OCI-LY7 (cell line): ENCODE results near the gene FOXL1. TPM values are rescaled to one million over a fixed set of nuclear protein-coding genes. Genes with fewer than 3 reads are reported as not detected.

Experiments
- BruUV-seq: library from RNA; stranded (reverse); fragments of 400-500 nt; replicated peaks from 2 replicates; lab custom pipeline; 2021; lab: Mats Ljungman, UMichigan
- CTCF ChIA-PET: fragments of 300-600 bp; sonication (Branson Sonifier 250); formaldehyde crosslinking; loops from one replicate; lab custom pipeline; 2022; ENCODE audit warnings: antibody characterized with exemption; ENCODE audit not compliant: unreplicated experiment; lab: Charles Lee
- POLR2A ChIA-PET: fragments of 300-600 bp; sonication (Branson Sonifier 250); formaldehyde crosslinking; loops from one replicate; lab custom pipeline; 2022; ENCODE audit warnings: antibody characterized with exemption; lab: Charles Lee
- DNase-seq: peaks from one replicate; pipeline ENCODE4 v3.0.0-alpha.2; 2015; ENCODE audit warnings: low spot score
- H2AFZ ChIP-seq: fragments of 200-600 bp; sonication (generic), shearing (Covaris generic); 2 replicates; pipeline ENCODE4 v1.6.1; 2014; ENCODE audit warnings: mild to moderate bottlenecking, antibody characterized with exemption, low read length, moderate library complexity
- H3K27ac ChIP-seq: fragments of 200-600 bp; sonication (generic); 2 replicates; pipeline ENCODE4 v1.5.1; 2014; ENCODE audit warnings: mixed run types, low read depth, mild to moderate bottlenecking, moderate library complexity, low read length, inconsistent platforms; ENCODE audit not compliant: poor library complexity, severe bottlenecking
- H3K36me3 ChIP-seq: fragments of 200-600 bp; sonication (generic); 2 replicates; pipeline ENCODE4 v1.6.1; 2014; ENCODE audit warnings: mild to moderate bottlenecking, antibody characterized with exemption, low read length, moderate library complexity, mixed read lengths; ENCODE audit not compliant: insufficient read depth
- H3K4me1 ChIP-seq: fragments of 200-600 bp; sonication (generic); 2 replicates; pipeline ENCODE4 v1.5.1; 2014; ENCODE audit warnings: mild to moderate bottlenecking, low read length; ENCODE audit not compliant: insufficient read depth, poor library complexity, severe bottlenecking
- H3K4me2 ChIP-seq: fragments of 200-600 bp; sonication (generic); 2 replicates; pipeline ENCODE4 v1.6.1; 2014; ENCODE audit warnings: mild to moderate bottlenecking, low read length
- H3K4me3 ChIP-seq: fragments of 200-600 bp; sonication (generic); 2 replicates; pipeline ENCODE4 v1.5.1; 2014; ENCODE audit warnings: mild to moderate bottlenecking, low read depth, low read length; ENCODE audit not compliant: poor library complexity, severe bottlenecking
- H3K79me2 ChIP-seq: fragments of 200-600 bp; sonication (generic); 2 replicates; pipeline ENCODE4 v1.6.1; 2016; ENCODE audit warnings: low read depth, mild to moderate bottlenecking, low read length, moderate library complexity, mixed read lengths; ENCODE audit not compliant: insufficient read depth
- H3K9me2 ChIP-seq: fragments of 200-600 bp; sonication (generic); 2 replicates; pipeline ENCODE4 v1.6.1; 2016; ENCODE audit warnings: mild to moderate bottlenecking, low read length, mixed read lengths; ENCODE audit not compliant: insufficient read depth
- H3K9me3 ChIP-seq: fragments of 200-600 bp; sonication (generic); 2 replicates; pipeline ENCODE4 v1.6.1; 2014; ENCODE audit warnings: mild to moderate bottlenecking, mixed run types, low read length, mixed read lengths
- H4K20me1 ChIP-seq: fragments of 200-600 bp; sonication (generic); 2 replicates; pipeline ENCODE4 v1.6.1; 2014; ENCODE audit warnings: mild to moderate bottlenecking, antibody characterized with exemption, low read length, moderate library complexity, mixed read lengths; ENCODE audit not compliant: insufficient read depth
- CTCF ChIP-seq: fragments of 200-600 bp; sonication (generic); conservative IDR thresholded peaks from 2 replicates; pipeline ENCODE4 v1.5.1; 2014; ENCODE audit warnings: mild to moderate bottlenecking, antibody characterized with exemption, low read length, moderate library complexity, mixed read lengths
- EZH2phosphoT487 ChIP-seq: fragments of 200-600 bp; sonication (generic); IDR thresholded peaks from 2 replicates; pipeline ENCODE4 v1.6.1; 2018; ENCODE audit warnings: low read depth, borderline replicate concordance, mild to moderate bottlenecking, mixed run types, antibody characterized with exemption, low read length, moderate library complexity, mixed read lengths
- intact Hi-C: fragments of 100-400 bp; cut with micrococcal nuclease; formaldehyde crosslinking; loops from one replicate; pipeline ENCODE4 v1.10.0; 2022; ENCODE audit not compliant: unreplicated experiment
- total RNA-seq, 2 experiments: library from RNA; depleted of rRNA in 1 of 2; stranded (reverse); fragments of >200 nt in 1 of 2; shearing (Covaris generic) in 1 of 2; gene quantifications; 2 replicates each; pipeline ENCODE4 v1.2.3, GENCODE V29; 2014 to 2022

Gene FOXL1
- total RNA-seq, 2 experiments from 2014 or later = 1.7 to 1.8 TPM

DNA sequence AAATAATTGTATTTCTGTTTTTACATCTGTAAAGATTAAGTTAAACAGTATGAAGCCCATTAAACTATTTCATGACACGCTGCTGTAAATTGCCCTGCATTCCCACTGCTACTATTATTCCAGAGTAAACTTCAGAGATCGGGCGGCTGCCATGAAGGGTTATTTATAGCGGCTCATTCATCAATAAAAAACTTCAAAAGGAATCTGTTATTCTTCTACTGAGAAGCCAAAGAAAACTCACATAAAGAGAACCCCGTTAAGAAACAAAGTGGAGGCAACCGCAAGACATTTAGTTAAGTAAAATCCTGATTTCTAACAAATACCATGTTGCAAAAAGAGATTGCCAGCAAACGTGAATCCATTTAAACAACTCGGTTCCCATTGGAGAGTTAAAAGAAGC lies 16.4 kb downstream of the FOXL1 start:
- intact Hi-C loops = no loop called here
- CTCF ChIA-PET = no interaction called here
- no peak overlapping the region for H2AFZ ChIP-seq
- no peaks in the 10 kb centered on the region for H3K4me1 ChIP-seq
- no peaks in the 10 kb centered on the region for H3K9me3 ChIP-seq
- H3K27ac ChIP-seq = no peak overlapping the region
- no peaks in the 10 kb centered on the region for H3K9me2 ChIP-seq
- BruUV-seq = no TSS peak
- H3K4me2 ChIP-seq = no peak overlapping the region
- no peak overlapping the region for H3K4me3 ChIP-seq
- H4K20me1 ChIP-seq = no peaks in the 10 kb centered on the region
- TF ChIP-seq CTCF = no peak
- no peak for TF ChIP-seq EZH2phosphoT487
- POLR2A ChIA-PET = no interaction called here
- no peaks in the 10 kb centered on the region for H3K36me3 ChIP-seq
- no peaks in the 10 kb centered on the region for H3K79me2 ChIP-seq
- no peak for DNase-seq

GRCh38 chr16:86595983-86596605 lies 17.7 kb downstream of the FOXL1 start:
- no peak for DNase-seq
- H4K20me1 ChIP-seq = no peaks in the 10 kb centered on the region
- H3K4me1 ChIP-seq = no peaks in the 10 kb centered on the region
- no peak overlapping the region for H3K4me2 ChIP-seq
- no peak overlapping the region for H2AFZ ChIP-seq
- H3K9me2 ChIP-seq = no peaks in the 10 kb centered on the region
- TF ChIP-seq CTCF (no peak), EZH2phosphoT487 (no peak)
- intact Hi-C loops = no loop called here
- H3K4me3 ChIP-seq = no peak overlapping the region
- no peaks in the 10 kb centered on the region for H3K9me3 ChIP-seq
- ChIA-PET POLR2A (no interaction called here), CTCF (no interaction called here)
- no TSS peak for BruUV-seq
- H3K36me3 ChIP-seq = no peaks in the 10 kb centered on the region
- H3K27ac ChIP-seq = no peak overlapping the region
- no peaks in the 10 kb centered on the region for H3K79me2 ChIP-seq

- Histone ChIP-seq H3K36me3 (no peaks in the 10 kb centered on the region), H3K9me3 (no peaks in the 10 kb centered on the region), H3K79me2 (no peaks in the 10 kb centered on the region), H3K4me2 (no peak overlapping the region), H2AFZ (no peak overlapping the region), H4K20me1 (no peaks in the 10 kb centered on the region), H3K4me3 (no peak overlapping the region), H3K27ac (no peak overlapping the region), H3K4me1 (no peaks in the 10 kb centered on the region), H3K9me2 (no peaks in the 10 kb centered on the region)
- intact Hi-C loops = no loop called here
- BruUV-seq = no TSS peak
- ChIA-PET CTCF (no interaction called here), POLR2A (no interaction called here)
- no peak for DNase-seq
- TF ChIP-seq EZH2phosphoT487 (no peak), CTCF (no peak)
These were observed 19.0 kb downstream of the FOXL1 start for GRCh38 chr16:86597126-86597879.
